Kidney (tissue), 22 donors: ENCODE data around the gene LMAN2. TPM values are rescaled to one million over a fixed set of nuclear protein-coding genes. Genes with fewer than 3 reads are reported as not detected.
A peak's percentile ranks its signal among the peaks of the same experiment; 100 is the strongest.

ENCODE experiments used
- DNase-seq, 5 donors: peaks; one replicate each; pipeline ENCODE4 v3.0.0-alpha.2; 2013 to 2020
- FAIRE-seq: peaks from 2 replicates; lab custom pipeline; 2012; peaks lifted over from hg19 to GRCh38; lab: Jason Lieb, UNC
- H3K27ac ChIP-seq, 2 donors: one replicate each; pipeline ENCODE4 v1.7.0; 2013; ENCODE audit warnings: low read depth in 2 of 2, low read length in 2 of 2, inconsistent platforms in 1 of 2
- H3K27me3 ChIP-seq: one replicate; pipeline ENCODE4 v1.7.1; 2013; ENCODE audit warnings: low read length, inconsistent platforms; ENCODE audit not compliant: control insufficient read depth, insufficient read depth
- H3K36me3 ChIP-seq, 3 donors: one replicate each; pipeline versions ENCODE4 v1.7.0 to v1.7.1; 2013; ENCODE audit warnings: low read length in 3 of 3, control low read depth in 1 of 3, inconsistent platforms in 1 of 3; ENCODE audit not compliant: insufficient read depth in 3 of 3, control insufficient read depth in 2 of 3
- H3K4me1 ChIP-seq, 3 donors: one replicate each; pipeline versions ENCODE4 v1.7.0 to v1.7.1; 2013; ENCODE audit warnings: low read length in 3 of 3, inconsistent platforms in 1 of 3, low read depth in 1 of 3; ENCODE audit not compliant: control insufficient read depth in 2 of 3, insufficient read depth in 2 of 3
- H3K4me3 ChIP-seq, 3 donors: one replicate each; pipeline versions ENCODE4 v1.7.0 to v1.8.1; 2013; ENCODE audit warnings: low read length in 3 of 3, control low read depth in 1 of 3, inconsistent platforms in 1 of 3
- H3K9ac ChIP-seq, 3 donors: one replicate each; pipeline versions ENCODE4 v1.7.0 to v1.7.1; 2013; ENCODE audit warnings: low read length in 3 of 3, control low read depth in 1 of 3, inconsistent platforms in 1 of 3
- H3K9me3 ChIP-seq, 3 donors: one replicate each; pipeline versions ENCODE4 v1.7.0 to v1.7.1; 2013; ENCODE audit warnings: low read length in 3 of 3, control low read depth in 1 of 3, inconsistent platforms in 1 of 3; ENCODE audit not compliant: control insufficient read depth in 2 of 3, insufficient read depth in 1 of 3
- intact Hi-C: fragments of 100-400 bp; cut with DNase I; formaldehyde crosslinking; loops from one replicate; pipeline ENCODE4 v1.11.1; 2022
- long read RNA-seq, 10 donors: library from polyadenylated mRNA in 1 of 10; unstranded in 1 of 10; transcript quantifications; one replicate each; pipeline ENCODE4 v2.0.0 and lab custom pipeline, GENCODE V29; 2021 to 2026
- polyA plus RNA-seq: library from polyadenylated mRNA; stranded (reverse); fragments of 350-450 nt; fragmentation: Illumina TruSeq; extraction: RNeasy Lipid Tissue Mini Kit (QIAGEN cat#74804); gene quantifications from one replicate; pipeline ENCODE4 v1.2.3, GENCODE V29; 2014; ENCODE audit warnings: low read depth, low replicate concordance; ENCODE audit not compliant: insufficient read depth
- total RNA-seq: library from RNA; stranded (reverse); fragmentation: NEBNext Ultra II Directional; extraction: Animal tissue kit (Norgen Biotek cat#: 25700); gene quantifications from one replicate; pipeline ENCODE4 v1.2.1, GENCODE V29; 2021
- TF ChIP-seq, protein P1 (sequence below): IDR thresholded peaks from 3 replicates; pipeline ENCODE4 v1.5.1; 2012; ENCODE audit warnings: mild to moderate bottlenecking, moderate library complexity, borderline replicate concordance; ENCODE audit not compliant: insufficient read depth; ENCODE audit errors: extremely low read depth
- donor health status: control.
- donor health status: control.
- donor health status: control.
- donor health status: control.
- donor health status: control.
- donor health status: DM: yes; HTN: yes; CAD: no.
- donor health status: Normal renal cell carcinoma (clear cell type).

The LMAN2 gene, protein sequence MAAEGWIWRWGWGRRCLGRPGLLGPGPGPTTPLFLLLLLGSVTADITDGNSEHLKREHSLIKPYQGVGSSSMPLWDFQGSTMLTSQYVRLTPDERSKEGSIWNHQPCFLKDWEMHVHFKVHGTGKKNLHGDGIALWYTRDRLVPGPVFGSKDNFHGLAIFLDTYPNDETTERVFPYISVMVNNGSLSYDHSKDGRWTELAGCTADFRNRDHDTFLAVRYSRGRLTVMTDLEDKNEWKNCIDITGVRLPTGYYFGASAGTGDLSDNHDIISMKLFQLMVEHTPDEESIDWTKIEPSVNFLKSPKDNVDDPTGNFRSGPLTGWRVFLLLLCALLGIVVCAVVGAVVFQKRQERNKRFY
- total RNA-seq (137 TPM), polyA plus RNA-seq (190 TPM)
- long read RNA-seq, donor 1, transcript LMAN2-201 (8 exons, 1,800 nt) = major isoform, 36 of 42 reads
- long read RNA-seq, donor 1, partial matches to known transcripts = 0 of 42 reads
- long read RNA-seq, donor 1, other reads (novel, unspliced or antisense) = 6 of 42 reads
- long read RNA-seq, donor 2, transcript LMAN2-201 (8 exons, 1,800 nt) = major isoform, 63 of 216 reads
- long read RNA-seq, donor 2, partial matches to known transcripts = 129 of 216 reads
- long read RNA-seq, donor 2, other reads (novel, unspliced or antisense) = 23 of 216 reads
- long read RNA-seq, donor 3, transcript LMAN2-201 (8 exons, 1,800 nt) = major isoform, 63 of 72 reads
- long read RNA-seq, donor 3, partial matches to known transcripts = 5 of 72 reads
- long read RNA-seq, donor 3, other reads (novel, unspliced or antisense) = 0 of 72 reads
- long read RNA-seq, donor 4, transcript LMAN2-201 (8 exons, 1,800 nt) = major isoform, 70 of 233 reads
- long read RNA-seq, donor 4, partial matches to known transcripts = 135 of 233 reads
- long read RNA-seq, donor 4, other reads (novel, unspliced or antisense) = 27 of 233 reads
- long read RNA-seq, donor 5, partial matches to known transcripts = 0 of 2 reads
- long read RNA-seq, donor 5, other reads (novel, unspliced or antisense) = 0 of 2 reads
- long read RNA-seq, donor 6, transcript LMAN2-201 (8 exons, 1,800 nt) = major isoform, 17 of 18 reads
- long read RNA-seq, donor 6, partial matches to known transcripts = 0 of 18 reads
- long read RNA-seq, donor 6, other reads (novel, unspliced or antisense) = 0 of 18 reads
- long read RNA-seq, donor 7, transcript LMAN2-201 (8 exons, 1,800 nt) = major isoform, 255 of 293 reads
- long read RNA-seq, donor 7, partial matches to known transcripts = 14 of 293 reads
- long read RNA-seq, donor 7, other reads (novel, unspliced or antisense) = 20 of 293 reads
- long read RNA-seq, donor 8, transcript LMAN2-201 (8 exons, 1,800 nt) = major isoform, 43 of 45 reads
- long read RNA-seq, donor 8, partial matches to known transcripts = 0 of 45 reads
- long read RNA-seq, donor 8, other reads (novel, unspliced or antisense) = 0 of 45 reads
- long read RNA-seq, donor 9, transcript LMAN2-201 (8 exons, 1,800 nt) = major isoform, 22 of 23 reads
- long read RNA-seq, donor 9, partial matches to known transcripts = 0 of 23 reads
- long read RNA-seq, donor 9, other reads (novel, unspliced or antisense) = 0 of 23 reads
- long read RNA-seq, donor 10, transcript LMAN2-201 (8 exons, 1,800 nt) = major isoform, 36 of 96 reads
- long read RNA-seq, donor 10, partial matches to known transcripts = 33 of 96 reads
- long read RNA-seq, donor 10, other reads (novel, unspliced or antisense) = 23 of 96 reads

DNA sequence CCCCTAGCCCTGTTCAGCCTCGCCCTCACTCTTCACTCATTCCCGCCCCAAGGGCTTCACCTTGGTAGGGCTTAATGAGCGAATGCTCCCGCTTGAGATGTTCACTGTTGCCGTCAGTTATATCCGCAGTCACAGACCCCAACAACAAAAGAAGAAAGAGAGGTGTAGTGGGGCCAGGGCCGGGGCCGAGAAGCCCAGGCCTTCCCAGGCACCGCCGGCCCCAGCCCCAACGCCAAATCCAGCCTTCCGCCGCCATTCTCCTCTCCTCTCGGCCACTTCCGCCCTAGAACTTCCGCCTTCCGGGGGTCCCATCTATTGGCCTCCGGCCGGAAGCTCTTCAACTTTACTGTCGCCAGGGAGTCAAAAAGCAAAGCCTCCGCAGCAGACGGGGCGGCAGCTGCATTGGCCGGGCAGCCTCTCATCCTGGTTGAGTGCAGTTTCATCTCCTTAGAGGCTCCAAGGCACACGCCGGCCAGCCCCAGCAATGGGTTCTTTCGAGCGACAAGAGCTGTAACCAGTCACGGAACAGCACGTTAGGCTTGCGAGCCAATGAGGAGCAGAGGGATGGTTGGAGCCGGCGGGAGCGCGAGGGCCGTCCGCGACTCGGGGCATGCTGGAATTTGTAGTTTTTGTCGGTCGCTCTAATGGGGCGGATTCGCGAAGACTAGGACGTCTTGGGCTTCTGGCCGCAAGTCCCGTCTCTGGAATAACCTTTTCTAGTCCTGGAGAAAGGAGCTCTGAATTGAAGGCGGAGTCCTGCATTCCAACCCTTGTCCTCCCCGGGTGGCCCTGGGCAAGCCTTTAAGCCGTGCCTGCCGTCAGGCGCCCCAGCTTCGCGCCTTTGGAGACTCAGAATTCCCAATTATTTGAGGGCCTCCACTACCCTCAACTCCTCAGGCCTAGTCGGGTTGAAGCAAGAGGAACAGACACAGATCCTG lies at the start of gene LMAN2:
TSS of gene LMAN2 (minus strand) at position 277 of the 938 bp plus-strand sequence. CDS start at position 256, 21 bp downstream.
- Histone ChIP-seq H3K27ac (peak within 1 kb of the TSS; percentile 90 to 96), H3K4me1 (peaks cover 4 to 19% (median 13%) of the 10 kb centered on the region in 3 donors), H3K9ac (peak within 1 kb of the TSS; percentile 88 to 100 (median 94)), H3K4me3 (peak within 1 kb of the TSS; percentile 85 to 100 (median 99)), H3K27me3 (no peaks in the 10 kb centered on the region), H3K9me3 (no peaks in the 10 kb centered on the region), H3K36me3 (peaks cover 0 to 7% (median 5%) of the 10 kb centered on the region in 3 donors)
- intact Hi-C loops = no loop called here
- peak; percentile 93 to 99 (median 96) for DNase-seq
- TF ChIP-seq, protein P1, sequence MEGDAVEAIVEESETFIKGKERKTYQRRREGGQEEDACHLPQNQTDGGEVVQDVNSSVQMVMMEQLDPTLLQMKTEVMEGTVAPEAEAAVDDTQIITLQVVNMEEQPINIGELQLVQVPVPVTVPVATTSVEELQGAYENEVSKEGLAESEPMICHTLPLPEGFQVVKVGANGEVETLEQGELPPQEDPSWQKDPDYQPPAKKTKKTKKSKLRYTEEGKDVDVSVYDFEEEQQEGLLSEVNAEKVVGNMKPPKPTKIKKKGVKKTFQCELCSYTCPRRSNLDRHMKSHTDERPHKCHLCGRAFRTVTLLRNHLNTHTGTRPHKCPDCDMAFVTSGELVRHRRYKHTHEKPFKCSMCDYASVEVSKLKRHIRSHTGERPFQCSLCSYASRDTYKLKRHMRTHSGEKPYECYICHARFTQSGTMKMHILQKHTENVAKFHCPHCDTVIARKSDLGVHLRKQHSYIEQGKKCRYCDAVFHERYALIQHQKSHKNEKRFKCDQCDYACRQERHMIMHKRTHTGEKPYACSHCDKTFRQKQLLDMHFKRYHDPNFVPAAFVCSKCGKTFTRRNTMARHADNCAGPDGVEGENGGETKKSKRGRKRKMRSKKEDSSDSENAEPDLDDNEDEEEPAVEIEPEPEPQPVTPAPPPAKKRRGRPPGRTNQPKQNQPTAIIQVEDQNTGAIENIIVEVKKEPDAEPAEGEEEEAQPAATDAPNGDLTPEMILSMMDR = no peak
- no peak for FAIRE-seq

DNA sequence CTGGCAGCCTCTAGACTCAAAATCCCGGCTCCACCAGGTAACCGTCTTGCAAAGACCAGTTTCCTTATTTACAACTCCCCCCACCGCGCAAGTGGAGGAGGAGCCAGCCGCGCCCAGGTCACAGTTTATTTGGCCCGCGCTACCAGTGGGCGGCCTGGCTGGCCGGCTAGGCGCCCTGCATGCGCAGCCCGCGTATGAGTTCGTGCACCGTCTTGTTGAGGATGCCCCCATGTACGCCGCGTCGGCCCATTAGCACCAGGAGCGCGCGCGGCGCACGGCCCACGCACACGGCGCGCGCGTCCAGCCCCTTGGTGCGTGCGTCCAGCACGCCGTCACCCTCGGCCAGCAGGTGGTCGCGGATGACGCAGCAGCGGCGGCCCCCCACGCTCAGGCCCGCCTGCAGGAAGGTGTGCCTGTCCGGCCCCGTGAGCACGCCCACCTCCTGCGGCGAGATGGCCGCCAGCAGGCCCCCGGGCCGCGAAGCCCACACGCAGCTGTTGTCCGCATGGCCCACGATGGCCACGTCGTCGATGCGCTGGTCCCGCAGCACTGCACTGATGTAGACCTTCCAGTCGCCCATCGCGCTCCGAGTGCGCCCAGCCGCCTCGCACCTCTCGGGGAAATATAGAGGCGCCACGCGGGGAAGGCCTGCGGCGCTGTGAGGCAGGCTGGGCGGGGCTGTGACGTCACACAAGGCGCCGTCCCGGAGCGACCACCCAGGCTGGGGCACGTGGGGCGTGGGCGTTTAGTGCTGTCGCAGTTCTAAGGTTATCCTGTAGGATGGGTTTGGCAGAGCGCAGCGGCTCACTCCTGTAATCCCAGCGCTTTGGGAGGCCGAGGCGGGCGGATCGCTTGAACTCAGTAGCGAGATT lies 48.8 kb upstream of the LMAN2 start, which contains the start of gene PFN3:
TSS of gene PFN3 (minus strand) at position 665 of the 872 bp plus-strand sequence. CDS start at position 580, 85 bp downstream.
- peaks cover 21% of the 10 kb centered on the region for H3K27me3 ChIP-seq
- no peak within 1 kb of the TSS for H3K9ac ChIP-seq
- no peaks in the 10 kb centered on the region for H3K36me3 ChIP-seq
- intact Hi-C loops = no loop called here
- no peaks in the 10 kb centered on the region for H3K9me3 ChIP-seq
- H3K4me3 ChIP-seq = no peak within 1 kb of the TSS
- H3K27ac ChIP-seq = no peak within 1 kb of the TSS
- H3K4me1 ChIP-seq = peaks cover 0 to 32% (median 0%) of the 10 kb centered on the region in 3 donors
- TF ChIP-seq, protein P1 = no peak
- DNase-seq = peak in 4 of 5 donors; percentile 76 to 89 (median 84)
- no peak for FAIRE-seq
